Left renal cortex interstitium (tissue), 4 donors: ENCODE results near the gene RAPGEF2. TPM values are rescaled to one million over a fixed set of nuclear protein-coding genes. Genes with fewer than 3 reads are reported as not detected.

ENCODE experiments used
- DNase-seq, 4 donors: peaks; one replicate each; pipeline ENCODE4 v3.0.0-alpha.2; 2013; ENCODE audit warnings: low read depth in 4 of 4, low spot score in 2 of 4, missing footprints in 1 of 4
- polyA plus RNA-seq, 4 donors: library from polyadenylated mRNA; unstranded; fragments of 120-200 nt; gene quantifications; one replicate each; pipeline ENCODE4 v1.2.1, GENCODE V29; 2013; ENCODE audit not compliant: insufficient read length in 4 of 4

The RAPGEF2 gene
- polyA plus RNA-seq, 4 donors = 40.0 to 50.9 (median 49.1) TPM

- no peak for DNase-seq
Measured at GRCh38 chr4:159188646-159189045, 85.8 kb downstream of the RAPGEF2 start.

- no peak for DNase-seq
Measured at GRCh38 chr4:159190651-159191050, 87.8 kb downstream of the RAPGEF2 start.

GRCh38 chr4:159191989-159192388 is 89.1 kb downstream of the RAPGEF2 start:
- no peak for DNase-seq

GRCh38 chr4:159193046-159193620 is 90.3 kb downstream of the RAPGEF2 start:
- DNase-seq = no peak

- DNase-seq = no peak
Measured at GRCh38 chr4:159195361-159195769, 92.5 kb downstream of the RAPGEF2 start.

GRCh38 chr4:159197260-159197884 is 94.5 kb downstream of the RAPGEF2 start:
- DNase-seq = no peak

- DNase-seq = no peak
Measured at GRCh38 chr4:159197885-159198269, 95.0 kb downstream of the RAPGEF2 start.

- no peak for DNase-seq
Measured at GRCh38 chr4:159199826-159200225, 96.9 kb downstream of the RAPGEF2 start.

- no peak for DNase-seq
Measured at GRCh38 chr4:159201168-159201567, 98.3 kb downstream of the RAPGEF2 start.

GRCh38 chr4:159204566-159204965 is 101.7 kb downstream of the RAPGEF2 start:
- no peak for DNase-seq

- DNase-seq = no peak
Measured at GRCh38 chr4:159205466-159205865, 102.6 kb downstream of the RAPGEF2 start.

GRCh38 chr4:159206427-159206871 is 103.6 kb downstream of the RAPGEF2 start:
- DNase-seq = no peak

- no peak for DNase-seq
Measured at GRCh38 chr4:159209249-159209648, 106.4 kb downstream of the RAPGEF2 start.

DNA sequence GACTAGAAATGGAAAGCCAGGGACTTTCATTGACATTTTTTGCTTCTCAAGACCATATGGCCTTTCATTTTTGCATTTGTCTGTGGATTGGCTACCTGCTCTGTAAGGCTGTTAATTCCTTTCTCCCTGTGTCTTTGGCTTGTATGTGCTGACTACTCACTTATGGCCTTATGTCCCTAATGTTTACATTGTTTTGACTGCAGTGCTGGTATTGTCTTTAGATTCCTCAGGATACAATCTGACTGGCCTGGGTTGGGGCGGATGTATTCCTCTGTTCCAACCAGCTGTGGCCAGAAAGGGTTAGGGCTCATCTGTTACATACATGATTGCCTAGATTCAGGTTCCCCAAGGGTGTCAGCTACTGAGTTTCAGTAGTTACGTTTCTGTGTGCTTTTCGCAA is 108.1 kb downstream of the RAPGEF2 start:
- no peak for DNase-seq

DNA sequence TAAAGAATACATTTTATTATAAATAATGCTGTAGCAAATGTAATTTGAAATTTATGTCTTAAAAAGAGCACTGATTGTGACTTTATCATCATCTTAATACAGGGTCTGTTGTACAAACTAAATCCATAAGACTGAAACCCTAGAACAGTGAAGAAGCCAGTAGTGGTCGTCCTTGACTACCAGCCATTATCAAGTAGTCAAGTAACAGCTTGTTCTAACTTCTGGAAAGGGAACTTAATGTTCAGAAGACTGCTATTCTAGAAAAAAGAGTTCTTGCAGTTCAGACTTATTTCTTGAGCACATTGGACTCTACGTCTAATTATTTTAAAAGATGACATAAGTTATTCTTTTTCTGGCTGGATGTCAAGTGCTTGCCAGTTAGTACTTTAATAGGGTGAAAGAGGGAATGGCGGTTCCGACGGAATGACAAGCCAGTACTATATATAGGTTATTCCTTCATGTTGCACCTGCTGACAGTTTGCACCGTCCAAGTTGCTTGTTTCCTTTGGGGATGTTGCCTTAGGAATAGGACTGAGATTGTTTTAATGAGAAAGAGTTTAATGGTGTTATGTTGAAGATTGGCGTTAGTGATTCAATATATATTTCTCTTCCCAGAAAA is 109.9 kb downstream of the RAPGEF2 start:
- no peak for DNase-seq

DNA sequence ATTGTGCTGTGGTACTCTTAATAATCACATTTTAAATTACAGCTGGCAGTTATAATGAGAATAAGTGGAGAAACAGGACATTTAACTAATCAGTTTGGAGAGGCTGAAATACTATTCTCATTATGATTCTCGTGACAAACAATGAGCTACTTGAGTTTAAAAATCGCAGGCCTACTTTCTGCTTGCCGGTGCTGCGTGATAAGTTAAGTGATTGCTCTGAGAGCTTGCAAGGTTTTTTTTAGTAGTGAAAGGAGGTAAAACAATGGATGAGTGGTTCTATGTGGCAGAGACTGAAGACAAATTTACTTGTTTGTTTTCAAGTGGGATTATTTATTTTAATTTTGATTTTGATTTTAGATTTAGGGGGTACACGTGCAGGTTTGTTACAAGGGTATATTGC is 114.0 kb downstream of the RAPGEF2 start:
- DNase-seq = no peak

- DNase-seq = no peak
Measured at GRCh38 chr4:159219862-159220261, 117.0 kb downstream of the RAPGEF2 start.

- DNase-seq = no peak
Measured at GRCh38 chr4:159220353-159220752, 117.5 kb downstream of the RAPGEF2 start.

GRCh38 chr4:159221280-159221679 is 118.4 kb downstream of the RAPGEF2 start:
- DNase-seq = no peak

DNA sequence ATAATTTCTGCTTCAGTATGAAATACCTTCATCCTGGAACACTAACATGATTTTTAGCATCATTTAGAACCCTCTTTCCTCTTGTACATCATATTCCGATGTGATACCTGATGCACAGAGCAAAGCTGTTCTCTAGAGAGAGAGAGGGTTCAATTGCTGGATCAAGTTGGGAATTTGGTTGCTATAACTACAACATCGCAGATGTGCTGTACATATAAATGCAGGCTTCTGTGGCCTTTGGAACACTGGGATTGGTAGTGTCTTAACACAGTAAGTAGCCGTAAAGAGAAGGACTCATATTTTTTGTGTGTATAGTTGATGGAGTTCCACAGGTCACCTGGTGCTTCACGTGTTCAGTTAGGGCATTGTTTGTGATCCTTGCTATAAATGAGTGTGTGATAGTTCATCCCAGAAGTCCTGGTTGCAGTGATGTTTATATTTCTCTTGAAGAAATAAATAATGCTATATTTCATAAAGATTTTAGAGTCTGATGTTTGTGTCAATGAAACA is 119.2 kb downstream of the RAPGEF2 start:
- DNase-seq = no peak

GRCh38 chr4:159224408-159224807 is 121.5 kb downstream of the RAPGEF2 start:
- no peak for DNase-seq

DNA sequence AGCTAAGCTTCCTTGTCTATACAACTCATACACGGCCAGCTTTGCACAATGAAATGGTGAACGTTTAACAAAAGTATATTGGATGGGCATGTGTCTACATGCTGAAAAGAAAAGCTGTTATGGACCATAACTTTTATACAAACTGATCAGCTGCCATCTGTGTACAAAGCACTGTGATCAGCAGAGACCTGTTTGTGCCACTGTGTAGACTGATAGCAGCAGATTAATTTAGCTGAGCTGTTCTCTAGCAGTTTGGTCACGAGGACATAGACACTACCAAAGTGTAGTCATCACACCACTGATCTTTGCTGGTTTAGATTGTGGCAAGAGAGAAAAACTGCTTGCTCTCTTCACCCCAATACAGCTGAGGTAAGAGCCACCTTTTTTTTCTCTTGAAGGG is 124.5 kb downstream of the RAPGEF2 start:
- DNase-seq = no peak
